Measurements from ENCODE around the gene TMEM255B.

DNA sequence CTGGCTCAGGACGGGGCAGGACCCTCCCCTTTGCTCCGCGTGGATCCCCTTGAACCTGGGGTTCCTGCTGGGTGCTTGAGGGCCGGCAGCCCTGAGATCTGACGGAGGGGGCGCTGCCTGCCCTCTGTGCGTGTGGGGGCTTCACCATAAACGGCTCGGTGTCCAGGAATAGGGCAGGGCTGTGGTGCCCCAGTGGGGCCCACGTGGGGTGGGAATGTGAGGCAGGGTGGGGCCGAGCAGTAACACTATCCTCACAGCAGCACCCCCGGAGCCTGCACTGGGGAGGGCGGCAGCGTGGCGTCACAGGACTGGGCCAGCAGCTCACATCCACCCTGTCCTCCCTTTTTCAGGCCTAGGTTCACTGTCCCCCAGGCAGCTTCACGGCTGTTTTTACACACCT lies 66.8 kb downstream of the TMEM255B start:
- TF ChIP-seq, protein P1, sequence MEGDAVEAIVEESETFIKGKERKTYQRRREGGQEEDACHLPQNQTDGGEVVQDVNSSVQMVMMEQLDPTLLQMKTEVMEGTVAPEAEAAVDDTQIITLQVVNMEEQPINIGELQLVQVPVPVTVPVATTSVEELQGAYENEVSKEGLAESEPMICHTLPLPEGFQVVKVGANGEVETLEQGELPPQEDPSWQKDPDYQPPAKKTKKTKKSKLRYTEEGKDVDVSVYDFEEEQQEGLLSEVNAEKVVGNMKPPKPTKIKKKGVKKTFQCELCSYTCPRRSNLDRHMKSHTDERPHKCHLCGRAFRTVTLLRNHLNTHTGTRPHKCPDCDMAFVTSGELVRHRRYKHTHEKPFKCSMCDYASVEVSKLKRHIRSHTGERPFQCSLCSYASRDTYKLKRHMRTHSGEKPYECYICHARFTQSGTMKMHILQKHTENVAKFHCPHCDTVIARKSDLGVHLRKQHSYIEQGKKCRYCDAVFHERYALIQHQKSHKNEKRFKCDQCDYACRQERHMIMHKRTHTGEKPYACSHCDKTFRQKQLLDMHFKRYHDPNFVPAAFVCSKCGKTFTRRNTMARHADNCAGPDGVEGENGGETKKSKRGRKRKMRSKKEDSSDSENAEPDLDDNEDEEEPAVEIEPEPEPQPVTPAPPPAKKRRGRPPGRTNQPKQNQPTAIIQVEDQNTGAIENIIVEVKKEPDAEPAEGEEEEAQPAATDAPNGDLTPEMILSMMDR (IDR thresholded peaks at IDR 0.05), result no peak
- no peak for TF ChIP-seq POLR2AphosphoS5 (IDR thresholded peaks at IDR 0.05)
- TF ChIP-seq POLR2A (IDR thresholded peaks at IDR 0.05), result no peak
